ENCODE measurements around the gene SMARCD1.

DNA sequence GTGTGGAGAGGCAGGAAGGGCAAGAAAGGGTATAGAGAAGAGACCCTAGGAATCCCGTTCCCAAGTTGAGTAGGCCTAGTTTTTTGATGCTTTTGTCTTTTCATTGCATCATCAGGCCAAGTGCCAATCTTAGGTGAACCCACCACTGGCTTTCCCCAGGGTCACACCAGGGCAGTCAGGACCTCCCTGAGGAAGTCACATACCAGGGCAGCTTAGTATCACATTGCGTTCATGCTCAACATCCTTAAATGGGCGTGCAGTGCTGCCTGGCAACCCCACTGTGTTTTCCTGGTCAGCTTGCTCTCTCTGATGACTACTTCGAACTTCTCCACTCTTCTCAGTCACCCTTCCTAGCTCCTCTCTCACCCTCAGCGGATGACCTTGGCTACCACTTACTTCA is 18.7 kb upstream of the SMARCD1 start:
- TF ChIP-seq, protein P1, sequence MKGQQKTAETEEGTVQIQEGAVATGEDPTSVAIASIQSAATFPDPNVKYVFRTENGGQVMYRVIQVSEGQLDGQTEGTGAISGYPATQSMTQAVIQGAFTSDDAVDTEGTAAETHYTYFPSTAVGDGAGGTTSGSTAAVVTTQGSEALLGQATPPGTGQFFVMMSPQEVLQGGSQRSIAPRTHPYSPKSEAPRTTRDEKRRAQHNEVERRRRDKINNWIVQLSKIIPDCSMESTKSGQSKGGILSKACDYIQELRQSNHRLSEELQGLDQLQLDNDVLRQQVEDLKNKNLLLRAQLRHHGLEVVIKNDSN (CRISPR knock-in tag; IDR thresholded peaks at IDR 0.05): no peak
- TF ChIP-seq IFI16 (CRISPR knock-in tag; IDR thresholded peaks at IDR 0.05) (no peak), ZNF77 (CRISPR knock-in tag; IDR thresholded peaks at IDR 0.05) (no peak), TCF7L2 (IDR thresholded peaks at IDR 0.05; ENCODE audit: low read depth, low read length) (no peak), BCL6 (CRISPR knock-in tag; IDR thresholded peaks at IDR 0.05) (no peak), ZFX (CRISPR knock-in tag; IDR thresholded peaks at IDR 0.05) (no peak), RFX5 (IDR thresholded peaks at IDR 0.05; ENCODE audit: low read depth, low read length) (no peak), MYNN (IDR thresholded peaks at IDR 0.05) (no peak), MYNN (CRISPR knock-in tag; IDR thresholded peaks at IDR 0.05) (no peak), ZNF253 (CRISPR knock-in tag; conservative IDR thresholded peaks at IDR 0.05) (no peak), ZNF79 (CRISPR knock-in tag; IDR thresholded peaks at IDR 0.05; ENCODE audit: low read depth) (no peak)
- TF ChIP-seq, protein P2, sequence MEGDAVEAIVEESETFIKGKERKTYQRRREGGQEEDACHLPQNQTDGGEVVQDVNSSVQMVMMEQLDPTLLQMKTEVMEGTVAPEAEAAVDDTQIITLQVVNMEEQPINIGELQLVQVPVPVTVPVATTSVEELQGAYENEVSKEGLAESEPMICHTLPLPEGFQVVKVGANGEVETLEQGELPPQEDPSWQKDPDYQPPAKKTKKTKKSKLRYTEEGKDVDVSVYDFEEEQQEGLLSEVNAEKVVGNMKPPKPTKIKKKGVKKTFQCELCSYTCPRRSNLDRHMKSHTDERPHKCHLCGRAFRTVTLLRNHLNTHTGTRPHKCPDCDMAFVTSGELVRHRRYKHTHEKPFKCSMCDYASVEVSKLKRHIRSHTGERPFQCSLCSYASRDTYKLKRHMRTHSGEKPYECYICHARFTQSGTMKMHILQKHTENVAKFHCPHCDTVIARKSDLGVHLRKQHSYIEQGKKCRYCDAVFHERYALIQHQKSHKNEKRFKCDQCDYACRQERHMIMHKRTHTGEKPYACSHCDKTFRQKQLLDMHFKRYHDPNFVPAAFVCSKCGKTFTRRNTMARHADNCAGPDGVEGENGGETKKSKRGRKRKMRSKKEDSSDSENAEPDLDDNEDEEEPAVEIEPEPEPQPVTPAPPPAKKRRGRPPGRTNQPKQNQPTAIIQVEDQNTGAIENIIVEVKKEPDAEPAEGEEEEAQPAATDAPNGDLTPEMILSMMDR (IDR thresholded peaks at IDR 0.05 in 2 of 3, conservative IDR thresholded peaks at IDR 0.05 in 1 of 3; ENCODE audit: insufficient read depth in 2 of 3, low read depth in 1 of 3, low read length in 3 of 3): no peak
- TF ChIP-seq, protein P3, sequence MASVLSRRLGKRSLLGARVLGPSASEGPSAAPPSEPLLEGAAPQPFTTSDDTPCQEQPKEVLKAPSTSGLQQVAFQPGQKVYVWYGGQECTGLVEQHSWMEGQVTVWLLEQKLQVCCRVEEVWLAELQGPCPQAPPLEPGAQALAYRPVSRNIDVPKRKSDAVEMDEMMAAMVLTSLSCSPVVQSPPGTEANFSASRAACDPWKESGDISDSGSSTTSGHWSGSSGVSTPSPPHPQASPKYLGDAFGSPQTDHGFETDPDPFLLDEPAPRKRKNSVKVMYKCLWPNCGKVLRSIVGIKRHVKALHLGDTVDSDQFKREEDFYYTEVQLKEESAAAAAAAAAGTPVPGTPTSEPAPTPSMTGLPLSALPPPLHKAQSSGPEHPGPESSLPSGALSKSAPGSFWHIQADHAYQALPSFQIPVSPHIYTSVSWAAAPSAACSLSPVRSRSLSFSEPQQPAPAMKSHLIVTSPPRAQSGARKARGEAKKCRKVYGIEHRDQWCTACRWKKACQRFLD (CRISPR knock-in tag; IDR thresholded peaks at IDR 0.05): no peak
- TF ChIP-seq, protein P4, sequence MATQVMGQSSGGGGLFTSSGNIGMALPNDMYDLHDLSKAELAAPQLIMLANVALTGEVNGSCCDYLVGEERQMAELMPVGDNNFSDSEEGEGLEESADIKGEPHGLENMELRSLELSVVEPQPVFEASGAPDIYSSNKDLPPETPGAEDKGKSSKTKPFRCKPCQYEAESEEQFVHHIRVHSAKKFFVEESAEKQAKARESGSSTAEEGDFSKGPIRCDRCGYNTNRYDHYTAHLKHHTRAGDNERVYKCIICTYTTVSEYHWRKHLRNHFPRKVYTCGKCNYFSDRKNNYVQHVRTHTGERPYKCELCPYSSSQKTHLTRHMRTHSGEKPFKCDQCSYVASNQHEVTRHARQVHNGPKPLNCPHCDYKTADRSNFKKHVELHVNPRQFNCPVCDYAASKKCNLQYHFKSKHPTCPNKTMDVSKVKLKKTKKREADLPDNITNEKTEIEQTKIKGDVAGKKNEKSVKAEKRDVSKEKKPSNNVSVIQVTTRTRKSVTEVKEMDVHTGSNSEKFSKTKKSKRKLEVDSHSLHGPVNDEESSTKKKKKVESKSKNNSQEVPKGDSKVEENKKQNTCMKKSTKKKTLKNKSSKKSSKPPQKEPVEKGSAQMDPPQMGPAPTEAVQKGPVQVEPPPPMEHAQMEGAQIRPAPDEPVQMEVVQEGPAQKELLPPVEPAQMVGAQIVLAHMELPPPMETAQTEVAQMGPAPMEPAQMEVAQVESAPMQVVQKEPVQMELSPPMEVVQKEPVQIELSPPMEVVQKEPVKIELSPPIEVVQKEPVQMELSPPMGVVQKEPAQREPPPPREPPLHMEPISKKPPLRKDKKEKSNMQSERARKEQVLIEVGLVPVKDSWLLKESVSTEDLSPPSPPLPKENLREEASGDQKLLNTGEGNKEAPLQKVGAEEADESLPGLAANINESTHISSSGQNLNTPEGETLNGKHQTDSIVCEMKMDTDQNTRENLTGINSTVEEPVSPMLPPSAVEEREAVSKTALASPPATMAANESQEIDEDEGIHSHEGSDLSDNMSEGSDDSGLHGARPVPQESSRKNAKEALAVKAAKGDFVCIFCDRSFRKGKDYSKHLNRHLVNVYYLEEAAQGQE (IDR thresholded peaks at IDR 0.05; ENCODE audit: borderline replicate concordance): no peak
- TF ChIP-seq, protein P4 (CRISPR knock-in tag; IDR thresholded peaks at IDR 0.05; ENCODE audit: low read depth): no peak
- TF ChIP-seq, protein P5, sequence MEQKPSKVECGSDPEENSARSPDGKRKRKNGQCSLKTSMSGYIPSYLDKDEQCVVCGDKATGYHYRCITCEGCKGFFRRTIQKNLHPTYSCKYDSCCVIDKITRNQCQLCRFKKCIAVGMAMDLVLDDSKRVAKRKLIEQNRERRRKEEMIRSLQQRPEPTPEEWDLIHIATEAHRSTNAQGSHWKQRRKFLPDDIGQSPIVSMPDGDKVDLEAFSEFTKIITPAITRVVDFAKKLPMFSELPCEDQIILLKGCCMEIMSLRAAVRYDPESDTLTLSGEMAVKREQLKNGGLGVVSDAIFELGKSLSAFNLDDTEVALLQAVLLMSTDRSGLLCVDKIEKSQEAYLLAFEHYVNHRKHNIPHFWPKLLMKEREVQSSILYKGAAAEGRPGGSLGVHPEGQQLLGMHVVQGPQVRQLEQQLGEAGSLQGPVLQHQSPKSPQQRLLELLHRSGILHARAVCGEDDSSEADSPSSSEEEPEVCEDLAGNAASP (IDR thresholded peaks at IDR 0.05): no peak

All from K562 (cell line).